IMR-90 (cell line): ENCODE results near the gene HTR3A.

Source experiments
- BHLHE40 ChIP-seq: fragments of 150-350 bp; IDR thresholded peaks from 2 replicates; pipeline ENCODE4 v1.6.1; 2016; ENCODE audit warnings: mild to moderate bottlenecking, low read depth, low read length
- CTCF ChIP-seq: conservative IDR thresholded peaks from 2 replicates; pipeline ENCODE4 v1.5.1; 2012; ENCODE audit warnings: mild to moderate bottlenecking, low read depth, low read length, improper control_type of control experiment
- FOS ChIP-seq: fragments of 150-350 bp; IDR thresholded peaks from 2 replicates; pipeline ENCODE4 v1.6.1; 2016; ENCODE audit warnings: low read depth, low read length
- MAZ ChIP-seq: IDR thresholded peaks from 2 replicates; pipeline ENCODE4 v1.6.1; 2012; ENCODE audit warnings: low read depth, mild to moderate bottlenecking, low read length, improper control_type of control experiment, moderate library complexity, borderline replicate concordance
- MXI1 ChIP-seq: IDR thresholded peaks from 2 replicates; pipeline ENCODE4 v1.6.1; 2012; ENCODE audit warnings: low read depth, mild to moderate bottlenecking, low read length, moderate library complexity, borderline replicate concordance
- NFE2L2 ChIP-seq: fragments of 150-350 bp; IDR thresholded peaks from 2 replicates; pipeline ENCODE4 v1.6.1; 2016; ENCODE audit warnings: low read depth, mild to moderate bottlenecking, low read length
- RFX5 ChIP-seq: IDR thresholded peaks from 2 replicates; pipeline ENCODE4 v1.8.0; 2012; ENCODE audit warnings: low read depth, mild to moderate bottlenecking, low read length, moderate library complexity

- TF ChIP-seq CTCF (no peak), BHLHE40 (no peak), NFE2L2 (no peak), FOS (no peak), MAZ (no peak), RFX5 (no peak), MXI1 (no peak)
These were observed 46.6 kb upstream of the HTR3A start for GRCh38 chr11:113928311-113928710.
